Femur (tissue), 1 donor: ENCODE results near the gene VSTM2L.

Source experiments
- DNase-seq: peaks from one replicate; pipeline ENCODE4 v3.0.0-alpha.2; 2017

Gene VSTM2L

GRCh38 chr20:37879843-37880242 lies 23.1 kb upstream of the VSTM2L start:
- no peak for DNase-seq

GRCh38 chr20:37880726-37881591 lies 22.0 kb upstream of the VSTM2L start:
- peak; percentile 81 for DNase-seq

GRCh38 chr20:37881601-37882343 lies 21.2 kb upstream of the VSTM2L start:
- no peak for DNase-seq

- DNase-seq = no peak
These were observed 19.8 kb upstream of the VSTM2L start for GRCh38 chr20:37882961-37883712.

GRCh38 chr20:37885042-37885441 lies 17.9 kb upstream of the VSTM2L start:
- no peak for DNase-seq

- DNase-seq = no peak
These were observed 17.1 kb upstream of the VSTM2L start for GRCh38 chr20:37885593-37886503.

- DNase-seq = no peak
These were observed 16.1 kb upstream of the VSTM2L start for GRCh38 chr20:37886851-37887297.

- no peak for DNase-seq
These were observed 14.3 kb upstream of the VSTM2L start for GRCh38 chr20:37888641-37889040.

GRCh38 chr20:37890108-37890507 lies 12.8 kb upstream of the VSTM2L start:
- no peak for DNase-seq

GRCh38 chr20:37890643-37891042 lies 12.3 kb upstream of the VSTM2L start:
- no peak for DNase-seq

GRCh38 chr20:37892001-37892400 lies 10.9 kb upstream of the VSTM2L start:
- DNase-seq = no peak

- DNase-seq = no peak
These were observed 9.2 kb upstream of the VSTM2L start for GRCh38 chr20:37893566-37894241.

- no peak for DNase-seq
These were observed 8.5 kb upstream of the VSTM2L start for GRCh38 chr20:37894454-37894853.

GRCh38 chr20:37895166-37895565 lies 7.8 kb upstream of the VSTM2L start:
- DNase-seq = no peak

- no peak for DNase-seq
These were observed 5.9 kb upstream of the VSTM2L start for GRCh38 chr20:37896932-37897548.

GRCh38 chr20:37898233-37899104 lies 4.5 kb upstream of the VSTM2L start:
- DNase-seq = no peak

GRCh38 chr20:37899105-37900045 lies 3.6 kb upstream of the VSTM2L start:
- no peak for DNase-seq

- DNase-seq = no peak
These were observed 1.7 kb upstream of the VSTM2L start for GRCh38 chr20:37901240-37901639.
